ENCODE measurements around the gene NDUFB10. TPM values are rescaled to one million over a fixed set of nuclear protein-coding genes. Genes with fewer than 3 reads are reported as not detected.

NDUFB10 gene
- polyA plus RNA-seq, 1 donor (not counting 4 experiments of a cell fraction or from before 2014, with no cell fraction given) = 107 TPM

DNA sequence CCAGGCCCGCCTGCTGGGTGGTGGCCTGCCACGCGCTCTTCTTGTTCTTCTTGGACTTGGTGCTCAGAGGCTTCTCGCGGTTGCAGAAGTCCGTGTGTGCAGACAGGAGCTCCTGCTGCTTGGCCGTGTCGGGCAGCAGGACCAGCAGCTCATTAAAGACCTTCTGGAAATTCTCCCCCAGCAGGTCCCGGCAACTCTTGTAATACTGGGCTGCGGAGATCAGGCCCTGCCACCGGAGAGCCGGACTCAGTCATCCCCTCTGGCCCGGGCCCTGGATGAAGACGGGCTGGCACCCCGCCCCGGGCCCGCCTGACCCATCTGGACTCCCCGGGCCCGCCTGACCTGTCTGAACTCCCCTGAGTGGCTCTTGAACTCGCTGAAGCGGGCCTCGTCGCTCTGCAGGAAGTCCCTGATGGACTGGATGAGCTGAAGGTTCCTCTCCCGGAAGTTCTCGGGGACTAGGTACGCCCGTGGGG, 39.1 kb downstream of the NDUFB10 start:
- Histone ChIP-seq H3K4me2 (ENCODE audit: control insufficient read depth, extremely low read depth, insufficient read depth, low read depth, low read length) (no peak overlapping the region), H3K4me3 (ENCODE audit: control insufficient read depth in 2 of 3, extremely low read depth in 1 of 3, insufficient read depth in 2 of 3, low read depth in 1 of 3, low read length in 3 of 3) (no peak overlapping the region), H3K9me1 (ENCODE audit: control insufficient read depth, extremely low read depth, insufficient read depth, low read length) (no peaks in the 10 kb centered on the region), H3K79me2 (ENCODE audit: control insufficient read depth, insufficient read depth, low read length) (peaks cover 19% of the 10 kb centered on the region), H3K9ac (ENCODE audit: control insufficient read depth, extremely low read depth, insufficient read depth, low read length) (no peak overlapping the region), H4K20me1 (ENCODE audit: control insufficient read depth, extremely low read depth, insufficient read depth, low read length) (peaks cover 17% of the 10 kb centered on the region), H3K36me3 (ENCODE audit: control insufficient read depth in 2 of 2, extremely low read depth in 1 of 2, insufficient read depth in 2 of 2, low read length in 2 of 2) (peaks cover 42 to 47% of the 10 kb centered on the region in 2 experiments), H3K9me3 (ENCODE audit: control insufficient read depth, low read depth, low read length) (no peaks in the 10 kb centered on the region), H3K27ac (ENCODE audit: control insufficient read depth, insufficient read depth, low read length) (no peak overlapping the region), H3K27me3 (ENCODE audit: control insufficient read depth, extremely low read depth, insufficient read depth, low read length) (no peaks in the 10 kb centered on the region), H2AFZ (ENCODE audit: control insufficient read depth, low read length) (no peak overlapping the region), H3K4me1 (ENCODE audit: control insufficient read depth, extremely low read depth, insufficient read depth, low read length) (peaks cover 4% of the 10 kb centered on the region)
- DNase-seq (ENCODE audit: low read depth, low spot score) = no peak
- no peak for TF ChIP-seq EZH2 (IDR thresholded peaks at IDR 0.05; ENCODE audit: low read length)
- TF ChIP-seq, protein P1, sequence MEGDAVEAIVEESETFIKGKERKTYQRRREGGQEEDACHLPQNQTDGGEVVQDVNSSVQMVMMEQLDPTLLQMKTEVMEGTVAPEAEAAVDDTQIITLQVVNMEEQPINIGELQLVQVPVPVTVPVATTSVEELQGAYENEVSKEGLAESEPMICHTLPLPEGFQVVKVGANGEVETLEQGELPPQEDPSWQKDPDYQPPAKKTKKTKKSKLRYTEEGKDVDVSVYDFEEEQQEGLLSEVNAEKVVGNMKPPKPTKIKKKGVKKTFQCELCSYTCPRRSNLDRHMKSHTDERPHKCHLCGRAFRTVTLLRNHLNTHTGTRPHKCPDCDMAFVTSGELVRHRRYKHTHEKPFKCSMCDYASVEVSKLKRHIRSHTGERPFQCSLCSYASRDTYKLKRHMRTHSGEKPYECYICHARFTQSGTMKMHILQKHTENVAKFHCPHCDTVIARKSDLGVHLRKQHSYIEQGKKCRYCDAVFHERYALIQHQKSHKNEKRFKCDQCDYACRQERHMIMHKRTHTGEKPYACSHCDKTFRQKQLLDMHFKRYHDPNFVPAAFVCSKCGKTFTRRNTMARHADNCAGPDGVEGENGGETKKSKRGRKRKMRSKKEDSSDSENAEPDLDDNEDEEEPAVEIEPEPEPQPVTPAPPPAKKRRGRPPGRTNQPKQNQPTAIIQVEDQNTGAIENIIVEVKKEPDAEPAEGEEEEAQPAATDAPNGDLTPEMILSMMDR (optimal IDR thresholded peaks at IDR 0.05 in 1 of 3, IDR thresholded peaks at IDR 0.05 in 1 of 3, conservative IDR thresholded peaks at IDR 0.05 in 1 of 3; ENCODE audit: extremely low read depth in 1 of 3, insufficient read depth in 2 of 3, low read length in 3 of 3) = no peak
- dilution Hi-C loops (cut with MboI; ENCODE audit: extremely low pct_ligation_motif_present, low sequenced_read_pairs) = no loop called here
- no peak for FAIRE-seq

DNA sequence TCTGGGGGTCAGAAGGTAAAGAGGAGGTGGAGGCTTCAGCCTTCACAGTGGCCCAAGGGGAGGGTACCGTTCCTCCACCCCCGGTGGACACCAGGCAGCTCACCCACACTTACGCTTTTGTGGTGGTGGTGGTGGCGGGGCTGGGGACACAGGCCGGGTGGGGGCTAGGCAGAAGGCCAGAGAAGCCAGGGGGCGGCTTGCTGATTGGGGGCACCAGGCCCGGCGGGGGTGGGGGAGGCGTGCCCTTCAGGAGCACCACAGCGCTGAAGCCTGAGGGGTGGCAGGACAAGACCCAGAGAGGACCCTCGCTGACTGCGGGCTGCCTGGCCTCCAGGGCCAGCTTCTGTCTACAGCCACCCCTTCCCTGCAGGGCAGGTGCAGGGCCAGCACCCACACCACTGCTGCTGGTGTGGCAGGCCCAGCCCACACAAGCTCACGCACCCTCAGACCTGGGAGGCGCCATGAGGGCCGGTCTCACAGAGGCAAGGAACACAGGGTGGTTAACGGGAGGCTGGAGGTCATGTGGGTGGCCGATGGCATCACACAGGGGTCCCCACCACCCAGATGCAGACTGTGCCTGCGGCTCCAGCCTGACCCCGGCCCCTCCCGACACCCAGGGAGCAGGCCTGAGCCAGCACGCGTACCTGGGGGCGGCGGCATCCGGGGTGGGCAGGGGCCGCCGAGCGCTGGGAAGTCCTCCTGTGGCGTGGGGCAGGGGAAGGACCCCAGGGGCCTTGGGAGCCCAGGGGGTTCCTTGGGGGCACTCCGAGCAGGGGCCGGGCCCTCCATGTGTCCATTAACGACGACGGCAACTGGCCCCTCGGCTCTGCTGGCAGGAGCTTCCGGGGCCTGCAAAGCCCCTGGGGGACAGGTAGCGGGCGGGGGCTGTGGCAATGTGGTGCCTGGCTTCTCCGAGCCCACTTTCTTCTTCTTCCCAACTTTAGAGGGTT, 39.8 kb downstream of the NDUFB10 start:
- H3K36me3 ChIP-seq (ENCODE audit: control insufficient read depth in 2 of 2, extremely low read depth in 1 of 2, insufficient read depth in 2 of 2, low read length in 2 of 2) = peaks cover 42 to 52% of the 10 kb centered on the region in 2 experiments
- H3K9ac ChIP-seq (ENCODE audit: control insufficient read depth, extremely low read depth, insufficient read depth, low read length) = no peak overlapping the region
- no peak overlapping the region for H2AFZ ChIP-seq (ENCODE audit: control insufficient read depth, low read length)
- H3K4me3 ChIP-seq (ENCODE audit: control insufficient read depth in 2 of 3, extremely low read depth in 1 of 3, insufficient read depth in 2 of 3, low read depth in 1 of 3, low read length in 3 of 3) = no peak overlapping the region
- no peak for DNase-seq (ENCODE audit: low read depth, low spot score)
- TF ChIP-seq, protein P1 (optimal IDR thresholded peaks at IDR 0.05 in 1 of 3, IDR thresholded peaks at IDR 0.05 in 1 of 3, conservative IDR thresholded peaks at IDR 0.05 in 1 of 3; ENCODE audit: extremely low read depth in 1 of 3, insufficient read depth in 2 of 3, low read length in 3 of 3) = no peak
- no peak for TF ChIP-seq EZH2 (IDR thresholded peaks at IDR 0.05; ENCODE audit: low read length)
- FAIRE-seq = no peak
- no peak overlapping the region for H3K27ac ChIP-seq (ENCODE audit: control insufficient read depth, insufficient read depth, low read length)
- H3K79me2 ChIP-seq (ENCODE audit: control insufficient read depth, insufficient read depth, low read length) = peaks cover 26% of the 10 kb centered on the region
- no peaks in the 10 kb centered on the region for H3K9me3 ChIP-seq (ENCODE audit: control insufficient read depth, low read depth, low read length)
- H3K27me3 ChIP-seq (ENCODE audit: control insufficient read depth, extremely low read depth, insufficient read depth, low read length) = no peaks in the 10 kb centered on the region
- no peak overlapping the region for H3K4me2 ChIP-seq (ENCODE audit: control insufficient read depth, extremely low read depth, insufficient read depth, low read depth, low read length)
- H4K20me1 ChIP-seq (ENCODE audit: control insufficient read depth, extremely low read depth, insufficient read depth, low read length) = peaks cover 25% of the 10 kb centered on the region
- H3K9me1 ChIP-seq (ENCODE audit: control insufficient read depth, extremely low read depth, insufficient read depth, low read length) = no peaks in the 10 kb centered on the region
- H3K4me1 ChIP-seq (ENCODE audit: control insufficient read depth, extremely low read depth, insufficient read depth, low read length) = peaks cover under 1% of the 10 kb centered on the region
- dilution Hi-C loops (cut with MboI; ENCODE audit: extremely low pct_ligation_motif_present, low sequenced_read_pairs) = no loop called here
